AG04449 (cell line): ENCODE data around the gene RAB31.

Experiments
- CTCF ChIA-PET: fragments of 350-600 bp; formaldehyde crosslinking; extraction: SDS; loops from one replicate; lab custom pipeline; 2021; ENCODE audit warnings: antibody characterized with exemption; lab: Yijun Ruan, JAX
- POLR2A ChIA-PET: fragments of 400-600, 350-600 bp; formaldehyde crosslinking; extraction: SDS; loops from one replicate; lab custom pipeline; 2020; ENCODE audit warnings: antibody characterized with exemption, inconsistent platforms; lab: Yijun Ruan, JAX
- DNase-seq: peaks from one replicate; pipeline ENCODE4 v3.0.0-alpha.2; 2010; ENCODE audit warnings: low read depth, low spot score
- H3K4me3 ChIP-seq: 2 replicates; pipeline ENCODE4 v1.5.1; 2011; ENCODE audit warnings: low read depth, mild to moderate bottlenecking, control low read depth, low read length
- CTCF ChIP-seq: IDR thresholded peaks from one replicate; pipeline ENCODE4 v1.5.1; 2011; ENCODE audit warnings: mild to moderate bottlenecking, moderate library complexity, low read length, control low read depth, inconsistent platforms; ENCODE audit not compliant: insufficient read depth; ENCODE audit errors: missing control alignments

The RAB31 gene

GRCh38 chr18:9878095-9878494, 170.0 kb downstream of the RAB31 start:
- H3K4me3 ChIP-seq: no peak overlapping the region
- no peak for TF ChIP-seq CTCF
- ChIA-PET CTCF (no interaction called here), POLR2A (no interaction called here)
- DNase-seq: no peak

- no peak overlapping the region for H3K4me3 ChIP-seq
- no peak for TF ChIP-seq CTCF
- ChIA-PET POLR2A (no interaction called here), CTCF (no interaction called here)
- DNase-seq: no peak
These were observed 170.7 kb downstream of the RAB31 start for GRCh38 chr18:9878783-9879242.

GRCh38 chr18:9884090-9884489, 176.0 kb downstream of the RAB31 start:
- ChIA-PET CTCF (no interaction called here), POLR2A (no interaction called here)
- no peak for DNase-seq
- TF ChIP-seq CTCF: no peak
- H3K4me3 ChIP-seq: no peak overlapping the region

- no peak for TF ChIP-seq CTCF
- CTCF ChIA-PET: no interaction called here
- POLR2A ChIA-PET: no interaction called here
- DNase-seq: no peak
- no peak overlapping the region for H3K4me3 ChIP-seq
These were observed 176.5 kb downstream of the RAB31 start for GRCh38 chr18:9884532-9885140.

GRCh38 chr18:9885170-9886004, 177.3 kb downstream of the RAB31 start, which contains the start of gene TXNDC2:
TSS of gene TXNDC2 (plus strand) at chr18:9885973. CDS start at chr18:9886681, 708 bp downstream.
- ChIA-PET CTCF (interaction anchor here (0.8 to 1.2 kb wide), 3 partner anchors 13 to 66 kb away, joined by 3 to 4 read pairs (median 4); no protein-coding TSS in a partner anchor), POLR2A (interaction anchor here (1.1 kb wide), 1 partner anchor 9 kb away, joined by 3 read pairs; no protein-coding TSS in a partner anchor)
- TF ChIP-seq CTCF: no peak
- H3K4me3 ChIP-seq: no peak within 1 kb of the TSS
- DNase-seq: no peak

GRCh38 chr18:9886005-9886348, 177.9 kb downstream of the RAB31 start:
- ChIA-PET POLR2A (interaction anchor here (1.1 kb wide), 1 partner anchor 9 kb away, joined by 3 read pairs; no protein-coding TSS in a partner anchor), CTCF (interaction anchor here (0.8 to 1.2 kb wide), 3 partner anchors 13 to 65 kb away, joined by 3 to 4 read pairs (median 4); no protein-coding TSS in a partner anchor)
- no peak for TF ChIP-seq CTCF
- DNase-seq: no peak
- no peak overlapping the region for H3K4me3 ChIP-seq
